ENCODE results near the gene SV2B.

Gene SV2B

DNA sequence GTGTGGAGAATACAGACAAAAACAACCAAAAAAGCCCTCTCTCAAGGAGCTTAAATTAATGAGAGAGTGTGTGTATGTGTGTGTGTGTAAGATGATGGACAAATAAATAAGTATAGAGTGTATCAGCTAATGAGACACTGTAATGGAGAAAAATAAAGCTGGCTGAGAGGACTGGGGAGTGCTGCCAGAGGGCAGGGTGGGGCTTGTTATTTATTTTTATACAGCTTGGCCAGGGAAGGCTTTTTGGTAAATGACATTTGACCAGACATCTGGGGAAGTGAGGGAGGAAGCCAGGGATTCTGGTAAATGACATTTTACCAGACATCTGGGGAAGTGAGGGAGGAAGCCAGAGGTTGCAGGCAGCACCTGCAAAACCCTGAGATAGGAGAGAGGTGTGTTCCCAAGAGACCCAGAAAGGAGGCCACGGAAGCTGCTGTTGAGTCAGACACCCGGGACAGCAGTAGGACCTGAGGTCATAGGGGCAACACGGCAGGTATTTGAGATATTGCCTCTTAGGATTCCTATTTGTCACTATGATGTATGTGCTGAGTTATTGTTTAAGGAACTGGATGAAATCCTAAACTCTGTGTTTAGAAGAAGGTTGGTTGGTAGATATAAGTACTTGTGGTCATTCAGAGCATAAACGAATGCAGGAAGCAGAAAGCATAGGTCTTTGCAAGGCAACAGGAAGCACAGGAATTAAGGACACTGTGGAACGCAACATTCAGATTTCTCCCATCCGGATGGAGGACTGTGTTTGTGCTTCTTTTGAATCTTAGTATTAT is 2.7 kb downstream of the SV2B start:
- no peak for DNase-seq

GRCh38 chr15:91104111-91104510 is 4.1 kb downstream of the SV2B start:
- DNase-seq: peak in 2 of 3 donors; percentile 7 to 29

DNA sequence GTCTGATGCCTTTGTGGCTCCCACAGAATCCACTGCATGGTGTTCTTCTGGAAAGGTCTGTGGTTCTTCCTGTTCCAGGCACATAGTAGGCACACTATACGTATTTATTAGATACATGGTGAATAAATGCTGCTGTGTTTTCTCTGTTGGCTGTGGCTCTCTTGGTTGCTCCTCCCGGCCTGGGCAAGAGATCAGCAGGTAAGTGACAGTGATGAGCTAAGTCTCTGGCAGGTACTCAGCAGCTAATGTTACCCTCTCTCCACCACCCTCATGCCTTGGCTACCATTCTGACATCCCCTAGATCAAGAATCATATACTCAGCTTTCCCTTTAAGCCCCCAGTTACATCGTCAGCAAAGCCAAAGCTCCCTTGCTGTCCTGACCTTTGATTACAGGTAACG is 8.4 kb downstream of the SV2B start:
- no peak for DNase-seq

GRCh38 chr15:91109885-91110284 is 9.8 kb downstream of the SV2B start:
- no peak for DNase-seq

DNA sequence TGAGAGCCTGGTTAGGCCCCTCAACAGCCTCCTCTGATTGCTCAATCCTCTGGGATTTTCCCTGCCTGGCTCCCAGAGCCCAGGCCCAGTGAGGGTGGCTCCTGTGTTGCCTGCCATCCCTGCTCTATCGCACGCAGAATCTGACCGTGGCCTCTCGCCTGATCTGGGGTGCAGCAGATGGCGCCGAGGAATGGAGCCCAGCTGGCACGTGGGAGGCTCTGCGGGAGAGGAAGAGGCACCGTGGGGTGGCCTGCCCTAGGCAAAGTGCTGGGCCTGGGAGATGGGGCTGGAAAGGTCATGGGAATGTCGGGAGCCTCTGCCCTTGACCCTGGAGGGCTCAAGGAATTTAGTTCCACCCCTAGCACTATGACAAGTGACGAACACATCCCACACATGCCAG is 10.3 kb downstream of the SV2B start:
- DNase-seq: no peak

DNA sequence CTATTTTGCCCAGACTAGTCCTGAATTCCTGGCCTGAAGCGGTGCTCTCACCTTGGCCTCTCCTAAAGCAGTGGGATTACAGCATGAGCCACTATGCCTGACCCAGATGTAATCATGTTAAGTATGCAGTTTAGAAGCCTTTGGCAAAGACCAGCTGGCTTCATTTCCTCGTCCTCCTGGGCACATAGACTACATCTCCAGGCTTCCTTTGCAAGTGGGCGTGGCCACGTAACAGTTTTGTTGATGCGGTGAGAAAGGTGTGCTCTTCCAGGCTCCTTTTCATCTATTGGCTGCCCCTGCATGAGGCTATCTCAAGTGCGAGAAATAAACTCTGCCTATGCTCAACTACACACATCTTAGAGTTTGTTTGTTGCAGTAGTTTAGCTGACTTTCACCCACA is 13.0 kb downstream of the SV2B start:
- no peak for DNase-seq

GRCh38 chr15:91114301-91114700 is 14.2 kb downstream of the SV2B start:
- DNase-seq: no peak

- DNase-seq: peak; percentile 50 to 77 (median 55)
These were observed 16.3 kb downstream of the SV2B start for GRCh38 chr15:91116113-91117067.

DNA sequence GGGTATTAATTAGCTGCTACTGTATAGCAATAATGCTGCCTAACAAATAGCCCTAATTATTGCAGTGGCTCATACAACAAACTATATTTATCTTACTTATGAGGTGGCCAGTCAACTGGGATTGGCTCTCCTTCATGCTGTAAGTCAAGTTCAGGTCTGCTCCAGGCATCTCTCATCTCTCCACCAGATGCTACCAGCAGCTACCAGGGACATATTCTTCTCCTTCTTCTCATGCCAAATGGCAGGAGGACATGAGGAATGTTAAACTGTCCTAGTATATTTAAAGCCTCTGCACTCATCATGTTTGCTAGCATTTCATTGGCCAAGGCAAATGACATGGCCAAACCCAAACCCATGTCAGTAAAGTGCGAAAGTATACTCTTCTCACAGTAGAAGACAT is 17.3 kb downstream of the SV2B start:
- DNase-seq: no peak

DNA sequence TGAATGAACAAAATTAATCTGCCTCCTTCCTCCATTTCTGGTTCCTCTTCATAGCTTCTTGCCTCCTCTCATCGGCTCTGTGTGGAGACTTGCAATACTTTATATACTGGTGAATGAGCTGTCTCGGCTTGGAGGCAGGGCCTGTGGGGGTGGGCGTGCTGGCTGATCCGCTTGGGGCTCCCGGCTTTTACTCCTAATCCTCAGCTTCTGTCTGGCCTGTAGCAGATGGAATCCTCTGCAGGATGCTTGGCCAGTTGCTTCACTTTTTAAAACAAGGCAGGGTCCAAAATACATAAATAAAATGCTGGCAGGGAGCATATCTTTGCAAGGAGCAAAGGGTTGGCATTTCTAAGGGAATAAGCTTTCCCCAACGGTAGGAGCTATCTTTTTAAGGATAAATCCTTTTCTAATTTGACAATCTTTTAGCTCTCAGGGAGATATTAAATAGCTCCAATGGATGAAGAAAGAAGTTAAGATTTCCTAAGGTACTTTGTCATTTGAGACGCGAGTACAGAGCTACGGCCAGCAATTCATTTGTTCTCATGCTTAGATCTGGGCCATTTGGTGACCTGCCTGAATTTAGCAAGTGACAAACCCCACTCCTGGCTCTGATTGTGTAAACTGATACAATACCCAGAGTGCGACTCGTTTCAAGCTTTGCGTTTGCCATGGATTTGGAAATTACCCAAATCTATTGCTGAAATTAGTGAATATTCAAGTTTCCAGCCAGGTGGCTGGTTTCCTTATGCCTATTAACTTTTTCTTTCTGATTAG is 18.9 kb downstream of the SV2B start:
- DNase-seq: no peak

DNA sequence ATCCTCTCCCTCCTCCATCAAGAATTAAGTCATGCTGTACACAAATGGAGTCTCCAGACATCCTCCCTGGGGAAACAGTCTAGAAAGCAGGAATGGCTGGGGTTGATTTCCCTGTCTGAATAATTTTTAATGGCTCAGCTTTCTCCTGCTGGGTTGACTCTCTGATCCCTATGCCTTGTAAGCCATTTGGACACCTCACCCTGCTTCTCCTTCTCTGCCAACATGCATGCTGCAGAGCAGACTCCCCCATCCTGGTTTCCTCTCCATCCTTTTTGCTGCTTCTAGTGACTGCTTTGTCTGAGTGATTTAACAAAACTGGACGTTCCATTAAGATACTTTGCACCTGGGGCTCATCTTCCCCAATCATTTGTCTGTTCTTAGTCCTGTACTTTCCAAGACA is 22.2 kb downstream of the SV2B start:
- no peak for DNase-seq

DNA sequence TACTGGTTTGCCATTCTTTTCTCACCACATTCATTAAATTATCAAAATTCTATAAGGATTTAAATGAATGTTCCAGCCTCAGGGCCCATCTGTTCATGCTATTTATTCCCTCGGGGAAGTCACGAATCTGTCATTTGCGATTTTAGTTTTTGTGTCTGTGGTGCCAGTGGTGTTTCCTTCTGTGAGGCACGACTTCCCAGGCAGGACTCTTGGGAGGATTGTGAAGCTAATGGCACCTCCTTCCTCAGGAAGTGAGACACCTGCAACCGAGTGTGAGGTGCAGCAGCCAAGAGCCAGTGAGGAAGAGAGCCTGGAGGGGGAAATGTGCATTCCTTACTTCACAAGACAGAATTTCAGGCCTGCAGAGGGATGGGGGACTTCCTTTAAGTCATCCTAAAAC is 24.1 kb downstream of the SV2B start:
- no peak for DNase-seq

GRCh38 chr15:91125162-91125561 is 25.1 kb downstream of the SV2B start:
- DNase-seq: no peak

GRCh38 chr15:91126080-91126479 is 26.0 kb downstream of the SV2B start:
- DNase-seq: no peak

- no peak for DNase-seq
These were observed 27.3 kb downstream of the SV2B start for GRCh38 chr15:91127236-91127955.

- no peak for DNase-seq
These were observed 28.0 kb downstream of the SV2B start for GRCh38 chr15:91128016-91128415.

DNA sequence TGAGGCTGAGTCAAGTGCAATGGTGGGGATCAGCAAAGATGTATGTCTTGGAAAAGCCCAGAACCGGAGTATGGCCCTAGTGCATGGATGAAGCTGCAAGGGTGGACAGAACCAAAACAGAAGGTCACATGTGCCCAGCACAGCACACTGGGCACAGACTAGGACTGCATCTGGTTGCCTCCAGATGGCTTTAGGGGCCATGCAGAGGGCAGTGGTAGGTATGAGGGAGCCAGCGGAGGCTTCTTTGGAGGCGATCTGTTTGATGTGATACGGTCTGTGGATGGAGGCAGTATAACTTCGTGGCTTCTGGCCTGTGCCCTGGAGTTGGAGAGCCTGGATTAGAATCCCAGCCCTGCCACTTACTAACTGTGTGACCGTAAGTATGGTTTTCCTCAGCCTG is 29.4 kb downstream of the SV2B start:
- no peak for DNase-seq

GRCh38 chr15:91132079-91132478 is 32.0 kb downstream of the SV2B start:
- no peak for DNase-seq

DNA sequence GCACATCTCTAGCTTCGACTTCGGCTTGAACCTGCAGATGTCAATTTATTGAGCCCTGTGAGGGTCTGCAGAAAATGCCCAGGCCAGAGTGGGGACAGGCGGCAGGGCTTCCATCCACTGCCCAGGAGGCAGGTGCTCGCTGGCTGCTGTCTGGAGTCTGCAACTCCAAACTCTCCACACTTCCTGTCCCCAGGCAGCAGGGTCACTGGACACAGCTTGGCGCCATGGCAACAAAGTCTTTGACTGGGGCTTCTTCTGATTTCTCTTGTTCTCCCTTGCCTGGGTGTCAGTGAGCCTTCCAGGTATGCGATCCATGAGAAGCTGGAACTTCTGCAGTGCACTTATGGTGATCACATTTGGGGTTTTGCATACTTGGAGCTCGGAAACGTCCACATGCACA is 33.5 kb downstream of the SV2B start:
- DNase-seq: no peak

DNA sequence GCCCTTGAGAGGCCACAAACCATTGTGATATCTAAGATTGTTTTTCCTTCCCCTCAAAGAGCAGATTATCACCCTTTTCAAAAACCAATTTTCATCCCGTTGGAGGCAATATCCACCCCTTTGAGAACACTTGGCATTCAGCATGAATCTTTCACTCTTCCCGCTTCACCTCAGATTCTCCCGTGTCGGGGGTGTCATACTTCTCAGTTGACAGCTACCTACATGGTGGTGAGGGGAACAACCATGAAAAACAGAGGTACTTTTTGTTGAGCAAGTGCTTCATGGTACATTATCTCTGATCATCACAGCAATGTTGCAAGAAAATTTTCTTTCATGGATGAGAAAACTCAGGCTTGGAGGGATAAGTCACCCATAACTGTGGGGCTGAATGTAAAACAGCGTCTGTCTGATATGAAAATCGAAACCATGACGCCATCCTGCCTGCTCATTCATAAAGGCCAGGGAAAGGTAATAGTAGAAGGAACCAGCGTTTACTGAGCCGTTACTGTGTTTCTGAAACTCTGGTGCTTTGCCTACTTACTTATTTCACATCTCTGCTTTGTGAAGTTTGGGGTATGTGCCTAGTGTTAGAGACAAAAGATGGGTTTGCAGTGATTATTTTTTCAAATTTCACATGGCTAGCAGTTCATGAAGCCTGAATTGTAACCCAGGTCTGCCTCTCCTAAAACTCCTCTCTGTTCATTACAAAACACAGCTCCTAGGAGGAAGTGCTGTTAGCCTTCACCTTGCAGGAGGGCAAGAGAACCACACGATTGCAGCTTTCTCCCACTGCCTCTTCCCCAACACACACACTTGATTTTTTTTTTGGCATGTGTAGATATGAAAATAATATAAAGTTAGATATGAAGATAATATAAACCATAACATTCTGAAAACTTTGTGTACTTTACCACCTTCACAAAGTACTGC is 35.4 kb downstream of the SV2B start:
- no peak for DNase-seq

- no peak for DNase-seq
These were observed 36.4 kb downstream of the SV2B start for GRCh38 chr15:91136386-91136923.

Measured in suppressor macrophage treated with lipopolysaccharide for 1 hour (primary cell).